ENCODE data around the gene ESAM.

ESAM gene

GRCh38 chr11:124751741-124752470, 10.2 kb downstream of the ESAM start, which contains the start of gene VSIG2:
TSS of gene VSIG2 (minus strand) at chr11:124752255. CDS start at chr11:124752137, 118 bp downstream.
- peak; percentile 40 for DNase-seq

- peak; percentile 7 for DNase-seq
Observed at GRCh38 chr11:124751391-124751740, 10.7 kb downstream of the ESAM start.

- DNase-seq = no peak
Observed at GRCh38 chr11:124749912-124750311, 12.2 kb downstream of the ESAM start.

GRCh38 chr11:124748481-124749343, 13.4 kb downstream of the ESAM start:
- peak; percentile 18 for DNase-seq

DNA sequence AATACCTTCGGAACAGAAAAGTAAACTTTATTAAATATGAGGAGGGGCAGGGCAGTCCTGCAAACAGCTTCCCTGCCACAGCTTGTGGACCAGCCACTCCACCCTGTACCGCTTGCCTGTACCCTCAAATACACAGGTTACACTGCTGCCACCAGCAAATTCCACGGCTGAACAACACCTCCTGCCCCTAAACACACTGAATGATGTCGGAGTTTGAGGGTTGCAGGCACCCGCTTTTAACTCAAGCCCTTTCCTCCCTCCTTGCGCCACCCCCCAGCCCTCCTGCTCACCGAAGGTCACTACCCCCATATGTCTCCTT, 14.0 kb downstream of the ESAM start:
- no peak for DNase-seq

DNA sequence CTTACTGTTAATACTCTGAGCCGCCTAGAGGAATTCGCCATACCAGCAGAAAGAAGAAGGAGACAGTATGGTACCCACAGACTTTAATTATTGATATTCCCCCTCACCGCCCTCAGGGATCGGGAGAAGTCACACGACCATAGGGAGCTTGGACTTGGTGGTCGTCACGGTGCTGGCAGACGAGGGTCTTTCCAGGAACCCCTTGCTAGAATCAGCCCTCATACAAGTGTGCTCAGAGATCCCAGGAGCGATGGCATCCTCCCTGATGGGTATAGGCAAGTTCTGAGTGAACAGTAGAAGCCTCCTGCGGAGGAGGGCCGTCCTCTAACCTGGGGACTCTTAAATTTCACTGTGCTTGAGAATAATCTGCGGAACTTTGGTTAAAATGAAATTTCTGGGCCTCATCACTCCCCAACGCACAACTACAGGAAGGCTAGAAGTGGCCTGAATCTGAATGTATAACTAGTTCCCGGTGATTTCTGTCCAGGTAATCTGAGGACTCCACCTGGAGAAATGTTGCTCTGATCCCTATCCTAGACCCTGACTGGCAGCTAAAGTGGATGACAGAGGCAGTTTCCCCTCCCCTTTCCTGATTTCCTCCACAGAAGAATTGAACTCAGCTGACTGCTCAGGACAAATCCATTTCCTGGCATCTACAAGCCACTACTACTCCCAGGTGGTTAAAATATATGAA, 14.5 kb downstream of the ESAM start:
- DNase-seq = peak; percentile 30

GRCh38 chr11:124746621-124747243, 15.4 kb downstream of the ESAM start:
- peak; percentile 71 for DNase-seq

DNA sequence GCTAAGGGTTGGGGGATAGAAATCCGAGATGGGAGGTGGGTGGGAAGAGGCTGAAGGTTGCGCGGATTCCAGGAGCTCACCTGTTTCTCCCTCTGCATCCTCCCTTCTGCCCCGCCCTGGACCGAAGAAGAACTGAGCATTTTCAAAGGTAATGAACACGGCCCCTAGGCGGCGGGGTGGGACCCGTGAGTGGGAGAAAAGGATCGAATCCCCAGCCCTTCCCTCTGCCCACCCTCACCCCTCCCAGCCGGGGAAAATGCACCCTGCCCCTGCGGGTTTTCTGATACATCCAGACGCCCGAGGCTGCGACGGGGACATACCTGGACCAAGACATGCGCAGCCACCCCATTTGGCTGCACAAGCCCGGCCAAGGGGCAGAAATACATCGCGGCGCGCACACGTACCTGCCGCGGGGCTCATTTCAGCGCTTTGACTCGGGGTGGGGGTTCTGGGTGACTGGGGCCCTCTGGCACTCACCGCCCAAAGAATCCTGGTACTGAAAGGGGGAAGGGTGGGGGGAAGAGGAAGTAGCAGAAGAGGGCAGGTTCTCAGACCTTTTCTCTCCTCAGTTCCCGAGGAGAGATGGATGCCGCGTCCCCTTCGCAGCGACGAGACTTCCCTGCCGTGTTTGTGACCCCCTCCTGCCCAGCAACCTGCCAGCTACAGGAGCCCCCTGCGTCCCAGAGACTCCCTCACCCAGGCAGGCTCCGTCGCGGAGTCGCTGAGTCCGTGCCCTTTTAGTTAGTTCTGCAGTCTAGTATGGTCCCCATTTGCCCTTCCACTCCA, 16.1 kb downstream of the ESAM start:
- peak; percentile 21 for DNase-seq

GRCh38 chr11:124745270-124745834, 16.7 kb downstream of the ESAM start:
- no peak for DNase-seq

DNA sequence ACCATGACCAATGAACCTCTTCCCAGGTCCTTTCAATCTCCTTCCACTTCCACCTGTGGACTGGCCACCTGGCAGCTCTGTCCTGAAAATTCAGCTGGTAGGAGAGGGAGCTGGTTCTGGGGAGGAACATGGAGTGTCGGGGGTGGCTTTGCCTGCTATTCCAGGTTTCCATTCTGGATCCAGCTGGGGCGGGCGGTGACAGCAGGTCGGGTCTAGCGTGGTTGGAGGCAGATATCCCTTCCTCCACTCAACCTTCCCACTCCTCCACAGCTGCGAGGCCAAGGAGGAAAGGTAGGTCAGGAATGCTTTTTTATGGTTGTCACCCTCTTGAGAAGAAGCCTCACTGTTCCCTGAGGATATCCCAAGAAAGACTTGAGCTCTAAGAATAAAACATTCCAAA, 19.0 kb downstream of the ESAM start:
- DNase-seq = no peak

GRCh38 chr11:124742555-124742954, 19.5 kb downstream of the ESAM start:
- no peak for DNase-seq

DNA sequence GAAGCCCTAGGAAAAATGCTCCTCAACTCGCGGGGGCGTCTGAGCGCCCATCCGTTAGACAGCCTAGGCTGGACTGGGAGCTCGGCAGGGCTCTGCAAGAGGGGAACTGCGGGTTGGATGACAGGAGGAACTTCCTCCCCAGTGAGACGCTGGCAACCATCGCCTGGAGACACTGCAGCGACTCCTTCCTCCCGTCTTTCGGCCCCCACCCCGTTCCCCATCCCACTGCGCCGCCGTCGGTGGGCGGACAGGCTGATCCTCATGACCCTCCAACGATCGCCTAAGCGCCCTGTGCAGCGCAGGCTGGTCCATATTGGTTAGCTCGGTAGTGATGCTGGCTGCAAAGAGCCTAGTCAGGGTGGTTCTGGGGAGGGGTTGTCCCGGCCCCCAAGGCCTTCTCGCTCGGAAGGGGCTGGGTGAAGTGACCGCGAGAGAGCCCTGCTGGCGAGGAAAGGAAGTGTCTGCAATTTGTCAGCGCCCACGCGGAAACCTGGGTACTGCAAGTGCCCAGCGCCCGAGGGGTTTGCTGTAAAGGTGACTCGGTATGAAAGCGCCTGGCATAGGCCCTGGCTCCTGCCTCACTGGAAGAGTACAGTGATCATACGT, 21.7 kb downstream of the ESAM start:
- DNase-seq = peak; percentile 72

GRCh38 chr11:124739479-124740276, 22.4 kb downstream of the ESAM start, which contains the start of gene NRGN:
TSS of gene NRGN (plus strand) at chr11:124739942. CDS start at chr11:124740085, 143 bp downstream.
- DNase-seq = peak; percentile 93

DNA sequence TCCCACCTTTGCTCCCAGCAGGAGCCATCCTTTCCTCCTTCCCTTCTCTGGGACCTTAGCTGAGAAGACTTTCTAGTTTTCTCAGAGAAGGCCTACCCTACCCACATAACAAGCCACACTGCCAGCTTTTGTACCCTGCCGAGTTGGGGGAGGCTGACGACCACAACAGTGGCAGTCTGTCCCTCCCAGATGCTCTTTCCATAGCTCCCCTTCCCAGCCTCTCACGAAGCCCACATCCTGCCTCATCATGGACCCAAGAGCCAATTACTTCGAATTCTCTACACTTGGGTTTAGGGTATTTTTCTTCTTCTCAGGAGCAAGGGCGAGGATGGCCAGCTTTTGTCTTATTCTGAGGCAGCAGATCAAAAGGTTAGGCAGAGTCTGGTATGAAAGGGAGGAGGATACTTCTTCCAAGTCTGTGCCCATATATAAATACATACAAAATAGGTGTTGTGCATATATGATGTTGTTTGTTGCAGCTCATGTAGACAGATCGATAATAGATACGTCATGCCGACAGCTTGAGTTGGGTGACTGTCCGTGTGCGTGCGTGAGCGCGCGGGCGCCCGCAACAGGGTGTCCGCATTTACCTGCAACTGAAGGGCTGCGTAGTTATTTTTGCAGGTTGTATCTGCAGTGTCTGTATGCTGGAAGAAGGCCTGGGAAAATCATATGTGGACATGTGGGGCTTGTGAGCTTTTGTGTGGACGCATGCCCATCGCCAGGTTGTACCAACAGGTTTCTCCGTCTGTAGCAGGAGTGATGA, 23.2 kb downstream of the ESAM start:
- no peak for DNase-seq

DNA sequence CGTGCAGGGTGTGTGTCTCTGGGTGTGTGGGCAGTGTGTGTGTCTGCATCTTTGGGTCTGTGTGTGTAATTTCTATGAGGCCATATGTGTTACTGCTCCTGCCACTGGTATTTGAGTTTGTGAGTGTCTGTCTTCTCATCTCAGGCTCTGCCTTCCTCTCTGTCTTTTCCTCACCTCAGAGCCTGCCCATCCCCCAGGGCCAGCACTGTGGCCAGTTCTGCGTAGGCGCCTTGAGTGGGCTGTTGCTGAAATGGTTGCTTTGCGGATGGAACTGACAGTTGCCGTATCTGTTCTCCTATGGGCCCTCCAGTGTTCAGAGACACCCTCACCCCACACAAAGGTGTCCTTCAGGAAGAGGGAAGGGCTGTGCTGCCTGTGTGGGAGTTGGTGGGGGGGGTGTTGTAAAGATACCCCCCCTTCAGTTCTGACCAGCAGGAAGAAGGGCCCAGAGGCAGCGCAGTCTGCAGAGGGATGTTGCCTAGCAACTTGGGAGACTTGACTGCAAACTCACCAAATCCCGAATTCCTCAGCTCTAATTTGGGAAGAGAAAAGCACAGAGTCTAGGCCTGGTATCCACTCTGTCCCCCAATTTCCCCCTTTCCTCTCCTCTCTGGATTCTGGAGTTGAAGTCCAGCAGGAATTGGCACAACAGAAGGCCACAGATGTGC, 24.3 kb downstream of the ESAM start:
- peak; percentile 29 for DNase-seq

GRCh38 chr11:124736736-124737135, 25.4 kb downstream of the ESAM start:
- no peak for DNase-seq

GRCh38 chr11:124732230-124732629, 29.9 kb downstream of the ESAM start:
- no peak for DNase-seq

GRCh38 chr11:124729571-124729970, 32.5 kb downstream of the ESAM start:
- DNase-seq = no peak

DNA sequence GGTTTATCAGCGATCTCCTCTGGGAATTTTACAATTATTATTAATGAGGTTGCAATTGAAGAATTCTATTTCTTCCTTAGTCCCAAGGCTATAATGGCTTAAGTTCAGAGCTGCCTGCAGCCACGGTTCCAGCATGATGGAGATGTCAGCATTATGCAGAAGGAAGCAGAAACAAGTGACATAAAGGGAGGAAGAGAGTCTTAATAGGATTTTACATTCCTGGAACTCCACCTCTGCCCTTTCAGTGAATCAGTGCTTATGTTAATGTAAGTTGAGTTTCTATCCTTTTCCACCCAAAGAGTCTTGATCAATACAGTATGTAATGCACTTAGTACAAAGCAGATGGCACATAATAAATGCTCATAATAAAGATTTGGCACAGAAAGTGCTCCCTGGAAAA, 34.0 kb downstream of the ESAM start:
- no peak for DNase-seq

All from retina (tissue), 1 donor.